ENCODE measurements around the gene PRRT4. TPM values are rescaled to one million over a fixed set of nuclear protein-coding genes. Genes with fewer than 3 reads are reported as not detected.
A peak's percentile ranks its signal among the peaks of the same experiment; 100 is the strongest.

The PRRT4 gene
- total RNA-seq, 1 experiment from 2014 or later, result not detected

DNA sequence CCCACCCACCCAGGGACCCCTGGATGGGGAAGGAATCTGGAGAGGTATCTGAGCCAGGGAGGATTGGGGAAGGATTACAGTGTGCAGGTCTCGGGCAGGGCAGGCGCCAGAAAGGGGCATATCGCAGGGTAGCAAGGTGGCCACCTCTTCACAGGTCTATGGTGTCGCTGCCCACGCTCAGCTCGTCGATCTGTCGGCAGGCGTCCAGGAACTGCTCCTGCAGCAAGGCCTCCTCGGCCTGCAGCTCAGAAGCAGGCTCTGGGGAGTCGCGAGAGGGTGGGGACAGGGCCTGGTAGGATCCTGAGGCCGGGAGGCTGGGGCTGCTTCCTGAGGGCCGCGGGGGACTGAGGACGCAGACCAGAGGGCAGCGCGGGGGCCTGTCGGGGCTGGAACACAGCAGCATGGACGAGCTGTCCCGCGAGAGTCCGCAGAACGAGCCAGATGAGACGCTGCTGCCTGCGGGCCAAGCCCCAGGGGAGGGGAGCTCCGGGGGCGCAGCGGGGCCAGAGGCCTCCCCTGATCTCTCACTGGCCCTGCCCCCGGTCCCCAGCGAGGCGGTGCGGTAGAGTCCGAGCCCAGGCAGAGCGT is 10.7 kb downstream of the PRRT4 start:
- DNase-seq (ENCODE audit: low read depth), result no peak

DNA sequence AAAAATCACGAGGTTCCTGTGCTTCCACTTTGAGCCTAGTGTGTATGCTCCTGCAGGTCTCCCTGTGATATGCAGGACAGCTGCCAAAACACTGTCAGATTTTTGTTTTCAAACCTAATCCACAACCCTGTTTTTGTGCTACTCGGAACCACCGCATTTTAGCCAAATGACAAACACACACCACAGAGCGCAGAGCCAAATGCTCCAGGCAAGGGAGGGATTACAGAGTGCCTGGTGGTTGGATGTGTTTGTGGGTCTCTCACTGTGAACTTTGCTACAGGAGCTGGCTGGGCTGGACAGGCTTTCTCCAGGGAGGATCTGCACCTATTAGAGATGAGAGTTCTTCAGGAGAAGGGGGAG is 12.0 kb downstream of the PRRT4 start:
- no peak for DNase-seq (ENCODE audit: low read depth)

DNA sequence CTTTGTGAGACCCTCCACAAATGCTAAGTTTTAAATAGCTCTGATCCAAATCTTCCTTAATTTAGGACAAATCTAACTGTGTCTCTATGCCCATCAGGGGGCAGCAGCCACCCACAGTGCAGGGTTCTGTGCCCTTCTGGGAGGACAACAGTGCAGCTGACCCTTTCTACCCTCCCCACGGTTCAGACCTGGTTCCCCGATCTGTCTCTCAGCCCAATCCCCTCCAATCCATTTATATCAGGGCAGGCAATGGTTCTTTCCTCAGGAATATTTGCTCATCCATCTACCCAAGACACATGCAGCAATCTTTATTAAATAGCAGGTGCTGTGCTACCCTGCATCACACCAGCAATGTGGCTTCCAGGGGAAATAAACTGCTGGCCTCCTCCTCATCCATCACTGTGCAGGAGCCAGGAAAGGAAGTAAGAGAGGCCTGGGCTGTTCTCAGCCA is 13.8 kb downstream of the PRRT4 start:
- peak; percentile 22 for DNase-seq (ENCODE audit: low read depth)

DNA sequence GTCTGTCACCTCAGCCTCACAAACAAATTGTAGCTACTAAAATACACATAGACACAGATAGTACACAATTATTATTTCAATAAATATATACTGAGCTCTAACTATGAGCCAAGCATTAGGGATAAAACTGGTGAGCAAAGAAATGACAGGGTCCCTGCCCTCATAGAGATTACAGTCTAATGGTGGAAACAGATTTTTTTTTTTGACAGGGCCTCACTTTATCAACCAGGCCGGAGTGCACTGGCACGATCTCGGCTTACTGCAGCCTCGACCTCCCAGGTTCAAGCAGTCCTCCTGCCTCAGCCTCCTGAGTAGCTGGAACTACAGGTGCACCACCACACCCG is 17.1 kb downstream of the PRRT4 start:
- no peak for DNase-seq (ENCODE audit: low read depth)

DNA sequence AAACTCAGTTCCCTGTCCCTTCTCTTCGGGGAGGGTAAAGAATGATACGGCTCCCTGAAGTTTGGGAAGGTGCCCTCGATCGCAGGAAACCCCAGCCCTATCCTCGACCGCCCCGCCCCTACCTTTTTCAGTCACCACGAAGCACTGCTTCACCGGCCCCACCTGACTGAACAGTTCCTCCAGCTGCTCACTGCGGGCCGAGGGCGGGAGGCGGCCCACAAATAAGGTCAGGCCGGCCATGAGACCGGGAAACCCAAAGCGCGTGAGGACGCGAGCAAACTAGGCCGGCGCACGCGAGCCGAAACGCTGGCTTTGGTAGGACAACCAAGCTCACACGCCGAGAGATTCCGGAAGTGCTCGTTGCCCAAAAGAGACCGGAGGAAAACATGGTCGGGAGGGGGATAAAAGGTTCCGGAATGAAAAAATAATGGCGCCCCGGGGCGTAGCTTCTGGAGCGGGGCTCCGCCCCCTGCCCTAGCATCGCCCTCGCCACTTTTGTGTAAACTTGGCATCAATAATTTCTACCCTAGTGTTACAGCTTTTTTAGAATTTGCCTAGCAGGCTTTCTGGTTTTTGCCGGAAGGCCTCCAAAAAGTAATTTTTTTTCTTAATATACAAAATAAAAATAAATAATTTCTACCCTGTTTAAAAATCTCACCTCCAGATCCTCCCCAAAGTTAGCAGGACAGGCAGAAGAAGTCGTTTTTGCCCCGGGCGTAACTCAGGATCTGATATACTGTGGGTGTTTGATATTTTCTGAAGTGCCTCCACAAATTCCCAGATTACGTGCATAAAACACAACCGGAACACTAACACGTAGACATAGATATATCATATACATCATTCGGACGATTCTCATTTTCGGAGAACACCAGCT is 17.7 kb downstream of the PRRT4 start, which contains the start of gene RBM28:
Gene RBM28 (minus strand): TSS at position 355 of the 877 bp plus-strand sequence. CDS start 115 bp downstream, at position 240.
- DNase-seq (ENCODE audit: low read depth), result peak; percentile 89

DNA sequence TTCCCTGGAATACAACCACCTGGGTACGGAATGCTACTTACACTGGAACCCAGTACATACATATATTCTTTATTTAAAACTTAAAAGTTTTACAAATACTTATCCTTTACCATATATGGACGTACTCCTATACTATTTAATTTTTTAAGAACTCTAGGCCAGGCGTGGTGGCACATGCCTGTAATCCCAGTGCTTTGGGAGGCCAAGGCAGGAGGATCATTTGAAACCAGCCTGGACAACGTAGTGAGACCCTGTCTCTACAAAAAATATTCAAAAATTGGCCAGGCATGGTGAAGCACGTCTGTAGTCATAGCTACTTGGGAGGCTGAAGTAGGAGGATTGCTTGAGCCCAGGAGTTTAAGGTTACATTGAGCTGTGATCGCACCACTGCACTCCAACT is 19.8 kb downstream of the PRRT4 start:
- DNase-seq (ENCODE audit: low read depth), result no peak

DNA sequence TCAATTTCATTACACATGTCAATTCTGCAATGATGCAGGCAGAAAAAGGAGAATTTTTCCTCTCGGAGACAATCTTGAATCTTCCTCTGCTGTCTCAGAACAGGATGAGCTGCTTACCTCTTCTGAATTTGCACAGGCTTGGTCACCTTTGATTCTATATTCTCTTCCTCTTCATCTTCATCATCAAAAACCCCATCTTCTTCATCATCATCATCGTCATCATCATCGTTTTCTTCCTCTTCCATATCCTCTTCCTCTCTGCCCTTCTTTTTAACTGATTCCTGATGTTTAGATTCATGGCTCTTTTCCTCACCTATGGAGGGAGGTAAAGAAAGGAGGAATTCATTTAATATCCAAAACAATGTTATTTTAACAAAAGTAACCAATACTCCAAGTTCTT is 25.8 kb downstream of the PRRT4 start:
- DNase-seq (ENCODE audit: low read depth), result no peak

DNA sequence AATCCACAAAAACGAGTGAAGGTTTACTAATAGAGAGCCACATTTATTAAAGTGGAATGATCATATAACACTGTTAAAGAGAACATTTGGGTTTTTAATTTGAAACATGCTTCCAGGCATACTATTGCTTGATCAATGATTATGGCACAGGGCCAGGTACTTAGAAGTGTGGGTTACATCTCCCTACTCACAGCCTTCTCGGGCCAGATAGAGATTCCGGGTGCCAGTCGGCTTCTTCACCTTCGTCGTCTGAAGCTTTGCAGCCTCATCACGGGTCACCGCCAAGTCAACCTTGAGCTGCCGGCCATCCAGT is 37.2 kb downstream of the PRRT4 start:
- no peak for DNase-seq (ENCODE audit: low read depth)

DNA sequence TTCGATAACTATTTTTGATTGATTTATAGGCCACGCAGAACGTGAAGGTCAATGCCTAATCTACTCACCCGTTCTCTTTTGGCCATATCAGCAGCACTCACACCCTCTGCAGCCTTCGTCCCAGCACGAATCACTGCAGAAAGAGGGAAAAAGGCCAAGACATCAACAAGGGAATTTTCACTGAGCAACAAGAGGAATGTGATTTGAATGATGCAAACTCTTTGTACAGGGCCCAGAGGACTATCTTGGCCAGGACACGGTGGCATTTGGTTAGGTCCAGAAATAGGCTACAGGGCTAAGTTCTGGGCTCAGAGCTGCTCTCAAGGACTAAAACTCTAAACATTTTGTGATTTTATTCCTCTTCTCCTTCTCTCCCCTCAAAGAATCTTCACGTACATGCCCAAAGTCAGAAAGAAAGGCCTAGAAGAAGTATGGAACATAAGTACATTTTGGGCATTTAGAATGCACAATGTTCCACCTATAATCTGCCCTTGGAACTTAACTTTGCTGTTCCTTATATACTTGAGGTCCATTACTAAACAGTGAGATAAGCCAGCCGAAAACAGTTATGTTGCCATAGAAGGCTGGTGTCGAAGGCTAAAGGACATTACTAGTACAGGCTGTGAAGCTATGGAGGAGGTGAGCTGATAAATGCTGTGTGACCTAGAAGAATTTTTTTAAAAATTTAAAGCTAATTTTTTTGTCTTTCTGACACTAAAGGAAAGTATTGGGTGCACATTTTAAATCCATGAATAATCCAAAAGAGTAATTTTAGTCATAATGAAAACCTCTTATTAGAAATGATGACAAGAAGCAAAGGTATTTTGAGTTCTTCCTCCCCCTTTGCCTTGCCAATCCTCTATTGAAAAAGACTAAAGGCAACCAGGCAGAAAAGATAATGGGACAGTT is 37.8 kb downstream of the PRRT4 start:
- DNase-seq (ENCODE audit: low read depth), result no peak

DNA sequence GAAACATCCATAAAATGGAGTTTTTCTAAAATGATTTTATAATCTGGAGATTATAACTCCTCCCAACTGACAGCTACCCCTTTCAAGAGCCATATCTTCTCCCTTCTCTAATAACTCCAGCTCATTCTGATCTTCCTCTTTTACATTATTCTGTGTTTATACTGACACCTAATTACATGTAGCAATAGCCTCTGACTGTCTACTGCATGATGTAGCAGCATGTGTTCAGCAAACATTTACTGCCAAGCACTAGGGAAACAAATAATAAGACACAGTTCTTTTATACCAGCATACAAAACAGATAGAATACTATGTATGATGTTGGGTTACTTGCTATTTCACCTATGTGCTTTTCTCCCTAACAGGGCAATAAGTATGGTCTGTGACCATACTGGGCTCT is 38.5 kb downstream of the PRRT4 start:
- DNase-seq (ENCODE audit: low read depth), result no peak

DNA sequence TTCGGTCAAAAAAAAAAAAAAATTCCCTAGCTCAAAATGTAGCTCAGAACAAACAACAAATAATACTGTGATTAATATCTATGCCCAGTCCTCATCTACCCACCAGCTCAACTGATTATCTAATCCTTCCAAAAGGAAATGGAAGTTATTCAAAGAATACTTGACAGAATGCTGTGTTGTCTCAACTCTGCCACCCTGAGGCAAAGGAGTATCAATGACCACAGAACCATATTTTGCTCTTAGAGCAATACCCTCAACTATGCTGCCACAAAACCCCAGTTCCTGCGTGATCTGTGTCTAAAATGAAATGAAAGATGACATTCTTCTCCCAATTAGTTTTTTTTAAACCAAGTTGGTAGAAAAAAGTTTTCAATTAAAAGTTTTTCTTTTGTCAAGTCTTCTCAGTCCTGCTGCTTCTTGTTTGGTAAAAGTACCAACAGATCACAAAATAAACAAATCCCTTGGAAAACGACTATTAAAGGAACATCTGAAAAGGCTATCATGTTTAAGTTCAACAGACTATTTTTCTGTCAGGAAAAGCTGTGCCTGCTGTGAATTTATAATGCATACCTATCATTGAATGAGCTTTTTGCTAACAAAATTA is 39.3 kb downstream of the PRRT4 start:
- peak; percentile 44 for DNase-seq (ENCODE audit: low read depth)

DNA sequence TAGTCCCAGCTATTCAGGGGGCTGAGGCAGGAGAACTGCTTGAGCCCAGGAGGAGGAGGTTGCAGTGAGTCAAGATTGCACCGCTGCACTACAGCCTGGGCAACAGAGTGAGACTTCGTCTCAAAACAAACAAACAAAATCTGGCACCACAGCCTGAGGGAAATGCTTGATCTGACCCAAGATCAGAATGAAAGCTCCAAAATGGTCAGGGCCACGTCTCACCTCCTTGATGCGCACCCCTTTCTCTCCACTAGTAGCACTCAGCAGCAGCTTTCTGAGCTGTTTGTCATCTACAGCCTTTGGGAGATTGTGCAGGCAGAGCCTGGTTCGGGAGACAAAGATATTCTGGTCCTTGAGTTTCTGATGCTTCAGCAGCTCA is 40.5 kb downstream of the PRRT4 start:
- DNase-seq (ENCODE audit: low read depth), result no peak

DNA sequence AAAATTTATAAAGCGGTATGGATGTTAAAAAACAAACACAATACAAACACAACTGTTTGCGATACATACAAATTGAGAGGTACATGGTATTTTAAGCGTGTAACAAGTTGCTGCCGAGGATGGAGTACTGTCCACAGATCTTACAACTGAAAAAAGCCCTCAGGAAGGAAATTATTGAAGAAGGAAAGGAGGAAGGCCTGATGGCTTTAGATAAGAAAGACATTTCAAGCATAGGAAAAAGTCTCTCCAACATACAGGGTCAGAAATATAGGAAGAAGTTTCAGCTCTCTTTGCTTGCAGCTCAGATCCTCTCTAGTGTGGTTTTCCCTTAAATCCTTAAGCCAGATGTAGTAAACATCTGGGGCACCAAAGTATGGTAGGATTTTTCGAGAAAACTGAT is 42.8 kb downstream of the PRRT4 start:
- DNase-seq (ENCODE audit: low read depth), result no peak

DNA sequence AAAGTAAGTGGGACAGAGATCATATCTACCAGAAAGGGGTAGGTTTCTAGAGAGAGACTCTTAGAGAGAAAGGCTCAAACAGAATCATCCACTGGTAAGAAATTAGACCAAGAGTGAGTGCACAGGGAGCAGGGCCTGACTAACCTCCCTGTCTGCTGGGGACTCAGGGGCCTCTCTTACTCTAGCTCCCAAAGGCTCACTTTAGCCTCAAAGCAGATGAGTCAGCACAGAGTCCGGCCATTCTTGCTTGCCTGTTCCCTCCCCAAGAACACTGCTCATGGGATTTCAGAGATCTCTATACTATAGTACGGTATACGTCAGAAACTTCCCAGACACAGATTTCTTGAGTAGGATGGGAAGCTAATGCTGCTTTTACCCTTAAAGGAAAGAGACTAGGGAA is 50.5 kb downstream of the PRRT4 start:
- DNase-seq (ENCODE audit: low read depth), result no peak

DNA sequence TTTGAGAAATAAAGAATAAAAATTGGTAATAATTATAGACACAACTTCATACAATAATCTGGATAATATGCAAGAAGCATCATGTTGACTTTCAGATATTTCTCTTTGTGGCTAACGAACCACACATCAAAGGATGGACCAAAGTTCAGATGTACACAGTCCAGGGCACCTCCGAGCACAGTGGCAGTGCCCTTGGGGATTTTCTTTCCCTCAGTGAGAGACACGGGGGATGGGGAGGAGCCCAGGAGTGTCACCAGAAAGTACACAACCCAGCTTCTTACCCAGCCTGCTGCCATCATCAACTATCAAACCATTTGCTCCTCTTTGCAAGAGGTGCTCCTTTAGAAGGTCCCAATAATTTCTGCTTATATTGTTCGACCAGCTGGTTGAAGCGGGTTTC is 51.0 kb downstream of the PRRT4 start:
- DNase-seq (ENCODE audit: low read depth), result no peak

DNA sequence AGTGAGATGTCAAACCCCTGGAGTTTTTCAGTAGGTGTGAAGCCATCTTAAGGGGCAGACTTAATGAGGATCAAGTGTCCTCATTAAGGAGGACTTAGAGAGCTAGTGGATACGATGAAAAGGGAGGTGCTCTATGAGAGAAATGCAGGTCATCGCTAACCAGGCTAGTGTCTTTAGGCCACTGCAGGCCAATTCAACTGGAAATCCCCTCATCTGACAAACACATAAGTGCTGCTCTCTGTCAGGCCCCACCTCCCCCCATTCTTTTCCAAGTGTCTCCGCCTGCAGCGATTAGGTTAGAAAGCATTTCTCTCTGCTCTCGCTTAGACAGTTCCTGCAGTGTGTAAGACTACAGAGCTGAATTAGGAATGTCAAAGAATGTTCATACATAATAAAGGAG is 51.5 kb downstream of the PRRT4 start:
- no peak for DNase-seq (ENCODE audit: low read depth)

DNA sequence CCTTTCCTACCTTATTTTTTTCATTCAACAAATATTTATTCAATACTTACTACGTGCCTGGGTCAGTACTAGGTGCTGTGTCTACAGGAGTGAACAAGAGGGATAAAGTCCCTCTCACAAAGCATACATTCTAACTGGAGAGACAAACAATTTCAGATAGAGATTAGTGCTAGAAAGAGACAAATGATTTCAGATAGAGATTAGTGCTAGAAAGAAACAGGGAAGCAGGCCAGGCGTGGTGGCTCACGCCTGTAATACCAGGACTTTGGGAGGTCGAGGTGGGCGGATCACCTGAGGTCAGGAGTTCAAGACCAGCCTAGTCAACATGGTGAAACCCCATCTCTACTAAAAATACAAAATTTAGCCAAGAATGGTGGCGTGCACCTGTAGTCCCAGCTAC is 52.4 kb downstream of the PRRT4 start:
- DNase-seq (ENCODE audit: low read depth), result no peak

DNA sequence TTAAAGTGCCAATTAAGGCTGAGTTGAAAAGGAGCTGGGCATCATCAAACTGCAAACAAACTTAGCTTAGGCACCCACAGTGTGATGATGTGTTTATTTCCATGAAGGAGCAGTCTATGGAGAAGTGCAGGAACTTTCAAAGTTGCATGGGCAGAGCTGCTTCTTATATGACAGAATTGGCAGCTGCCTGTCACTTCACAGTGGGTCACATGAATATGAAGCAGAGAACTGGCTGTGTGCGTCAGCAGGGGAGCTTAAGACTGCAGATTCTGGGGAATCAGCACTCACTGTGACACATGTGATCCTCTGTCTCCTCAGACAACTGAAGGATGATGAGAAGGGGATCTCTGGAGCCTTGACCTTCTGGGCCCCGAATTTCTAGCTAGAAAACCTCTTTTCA is 54.4 kb downstream of the PRRT4 start:
- DNase-seq (ENCODE audit: low read depth), result no peak

DNA sequence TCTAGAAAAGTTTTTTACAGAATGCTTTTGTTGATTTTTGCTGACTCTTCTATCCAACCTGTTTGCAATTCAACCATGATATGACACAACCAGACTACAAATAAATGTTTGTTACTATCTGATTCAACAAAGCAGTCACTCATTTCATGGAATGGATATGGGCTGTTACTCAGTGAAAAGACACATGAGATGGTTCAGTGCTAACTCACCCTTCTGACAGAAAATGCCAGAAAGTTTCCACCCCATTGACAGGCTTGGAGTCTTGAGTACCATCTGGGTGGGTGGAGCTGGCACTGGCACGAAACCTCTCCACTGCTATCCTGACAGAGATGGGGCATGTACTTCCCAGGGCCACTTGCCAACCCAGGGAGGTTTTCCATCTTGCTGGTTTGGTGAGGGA is 57.3 kb downstream of the PRRT4 start:
- DNase-seq (ENCODE audit: low read depth), result no peak

DNA sequence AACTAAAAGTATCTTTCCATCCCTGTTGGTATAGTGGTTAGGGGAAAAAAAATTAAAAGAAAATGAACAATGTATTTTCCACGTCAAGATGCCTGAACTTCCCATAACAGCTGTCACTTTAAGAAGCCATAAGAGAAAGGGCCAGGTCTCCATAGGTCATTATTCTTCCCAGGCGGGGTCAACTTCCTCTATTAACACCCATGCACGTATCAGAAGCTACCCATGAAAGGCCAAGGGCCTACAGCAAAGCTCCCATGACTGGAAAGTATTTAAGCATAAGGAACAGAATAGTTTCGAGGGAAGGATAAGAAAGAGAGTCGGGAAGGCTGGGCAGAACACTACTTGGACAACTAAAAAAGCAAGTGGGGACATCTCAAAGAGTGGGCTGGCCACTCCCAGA is 57.8 kb downstream of the PRRT4 start:
- DNase-seq (ENCODE audit: low read depth), result no peak

DNA sequence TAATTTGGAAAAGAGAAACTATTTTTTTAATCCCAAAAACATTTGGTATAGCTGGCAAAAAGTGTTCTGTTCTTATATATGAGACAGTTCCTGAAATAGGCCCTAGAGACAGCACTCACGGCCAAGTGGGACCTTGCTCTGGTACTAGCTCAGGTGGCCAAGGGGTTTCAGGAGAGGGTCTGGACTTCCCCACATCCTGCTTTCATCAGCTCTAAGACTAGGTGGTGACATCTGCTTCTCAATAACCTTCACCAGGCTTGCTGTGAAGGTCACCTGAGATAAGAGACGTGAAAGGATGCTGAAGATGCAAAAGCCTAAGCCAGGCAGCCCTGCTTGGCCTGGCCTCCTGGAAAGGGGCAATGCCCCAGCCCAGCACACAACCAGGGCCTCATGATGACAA is 58.4 kb downstream of the PRRT4 start:
- DNase-seq (ENCODE audit: low read depth), result no peak

DNA sequence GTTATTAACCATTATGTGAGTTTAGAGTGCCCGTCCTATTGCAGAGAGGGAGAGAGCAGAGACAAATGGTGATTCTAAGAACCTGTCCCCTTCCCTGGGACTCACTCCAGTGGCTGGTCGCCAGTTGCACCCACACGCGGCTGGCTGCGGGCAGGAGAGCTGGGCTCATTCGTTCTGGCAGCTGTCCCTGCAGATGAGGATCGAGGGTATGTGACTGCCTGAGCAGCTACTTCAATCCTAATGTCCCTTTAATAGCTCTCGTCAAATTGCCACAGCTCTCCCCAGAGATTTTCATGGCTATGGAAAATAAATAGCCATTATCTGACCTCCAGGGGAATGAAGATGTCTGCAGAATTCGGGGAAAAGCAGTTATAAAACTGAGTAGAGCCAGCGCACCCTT is 59.4 kb downstream of the PRRT4 start:
- DNase-seq (ENCODE audit: low read depth), result no peak

Measured in HT1080 (cell line).